Right atrium auricular region (tissue), 2 donors: ENCODE measurements around the gene DLK2. TPM values are rescaled to one million over a fixed set of nuclear protein-coding genes. Genes with fewer than 3 reads are reported as not detected.
"Not testable (repeated sequence)": the region's sequence is repeated elsewhere in the genome, so short reads cannot be mapped to it uniquely, and the experiment has no call there.

Experiments used
- DNase-seq: peaks from one replicate; pipeline ENCODE4 v3.0.0-alpha.2; 2019; ENCODE audit warnings: low spot score
- H3K27ac ChIP-seq, 2 donors: fragments of 200-600 bp; sonication (generic); 1 replicate in 1 of 2; 2 replicates in 1 of 2; pipeline ENCODE4 v1.5.1; 2016 to 2019
- H3K27me3 ChIP-seq, 2 donors: fragments of 200-600 bp; sonication (generic); one replicate each; pipeline versions ENCODE4 v1.5.1 to v1.6.0; 2017 to 2019
- H3K36me3 ChIP-seq: fragments of 200-600 bp; sonication (generic); one replicate; pipeline ENCODE4 v1.5.1; 2016
- H3K4me1 ChIP-seq, 2 donors: fragments of 200-600 bp; sonication (generic); one replicate each; pipeline versions ENCODE4 v1.5.1 to v1.6.0; 2017 to 2019
- H3K4me3 ChIP-seq, 2 donors: fragments of 200-600 bp; sonication (generic); 1 replicate in 1 of 2; 2 replicates in 1 of 2; pipeline ENCODE4 v1.5.1; 2017 to 2019; ENCODE audit warnings: mild to moderate bottlenecking in 1 of 2, moderate library complexity in 1 of 2
- H3K9me3 ChIP-seq, 2 donors: fragments of 200-600 bp; sonication (generic); one replicate each; pipeline ENCODE4 v1.5.1; 2019
- CTCF ChIP-seq, 2 donors: fragments of 200-600 bp; sonication (generic); IDR thresholded peaks; one replicate each; pipeline ENCODE4 v1.5.1; 2019; ENCODE audit warnings: antibody characterized with exemption in 2 of 2
- total RNA-seq, 2 donors: library from RNA; depleted of rRNA; stranded (reverse); fragments of >200 nt; gene quantifications; one replicate each; pipeline ENCODE4 v1.1.0, GENCODE V29; 2016

The DLK2 gene
- total RNA-seq, 2 donors from 2014 or later = 1.3 TPM; not detected in 1

- no peaks in the 10 kb centered on the region for H3K36me3 ChIP-seq
- no peaks in the 10 kb centered on the region for H3K9me3 ChIP-seq
- no peaks in the 10 kb centered on the region for H3K4me1 ChIP-seq
- no peak overlapping the region for H3K4me3 ChIP-seq
- H3K27ac ChIP-seq = no peak overlapping the region
- no peak for TF ChIP-seq CTCF (IDR thresholded peaks at IDR 0.05)
- H3K27me3 ChIP-seq = no peaks in the 10 kb centered on the region
- DNase-seq = no peak
Observed at GRCh38 chr6:43420012-43420709, 35.2 kb downstream of the DLK2 start.

GRCh38 chr6:43416935-43417334, 38.4 kb downstream of the DLK2 start:
- no peak for TF ChIP-seq CTCF (IDR thresholded peaks at IDR 0.05)
- Histone ChIP-seq H3K9me3 (no peaks in the 10 kb centered on the region), H3K36me3 (no peaks in the 10 kb centered on the region)

GRCh38 chr6:43415275-43415674, 40.1 kb downstream of the DLK2 start:
- not testable (repeated sequence) for H3K4me3 ChIP-seq

More at GRCh38 chr6:43416935-43417334, 38.4 kb downstream of the DLK2 start:
- DNase-seq = no peak
- no peaks in the 10 kb centered on the region for H3K4me1 ChIP-seq
- H3K27me3 ChIP-seq = no peaks in the 10 kb centered on the region
- H3K27ac ChIP-seq = no peak overlapping the region
- H3K4me3 ChIP-seq = no peak overlapping the region

GRCh38 chr6:43413002-43413401, 42.3 kb downstream of the DLK2 start:
- no peak for DNase-seq
- Histone ChIP-seq H3K27ac (no peak overlapping the region), H3K36me3 (no peaks in the 10 kb centered on the region), H3K4me3 (no peak overlapping the region), H3K4me1 (no peaks in the 10 kb centered on the region), H3K9me3 (no peaks in the 10 kb centered on the region), H3K27me3 (no peaks in the 10 kb centered on the region)
- TF ChIP-seq CTCF (IDR thresholded peaks at IDR 0.05) = no peak

More at GRCh38 chr6:43415275-43415674, 40.1 kb downstream of the DLK2 start:
- H3K27ac ChIP-seq, H3K27me3 ChIP-seq, H3K9me3 ChIP-seq, H3K4me1 ChIP-seq, DNase-seq, H3K36me3 ChIP-seq: not testable (repeated sequence)

- TF ChIP-seq CTCF (IDR thresholded peaks at IDR 0.05) = no peak
- DNase-seq = no peak
Observed at GRCh38 chr6:43412541-43412940, 42.8 kb downstream of the DLK2 start.

GRCh38 chr6:43410776-43411175, 44.6 kb downstream of the DLK2 start:
- H3K36me3 ChIP-seq = not testable (repeated sequence)

More at GRCh38 chr6:43412541-43412940, 42.8 kb downstream of the DLK2 start:
- Histone ChIP-seq H3K4me3 (no peak overlapping the region), H3K4me1 (no peaks in the 10 kb centered on the region), H3K36me3 (no peaks in the 10 kb centered on the region), H3K27ac (no peak overlapping the region), H3K27me3 (no peaks in the 10 kb centered on the region), H3K9me3 (no peaks in the 10 kb centered on the region)

GRCh38 chr6:43408259-43408658, 47.1 kb downstream of the DLK2 start:
- no peaks in the 10 kb centered on the region for H3K27me3 ChIP-seq
- no peak for DNase-seq

More at GRCh38 chr6:43410776-43411175, 44.6 kb downstream of the DLK2 start:
- H3K4me3 ChIP-seq, H3K9me3 ChIP-seq, H3K4me1 ChIP-seq, H3K27me3 ChIP-seq, H3K27ac ChIP-seq, DNase-seq: not testable (repeated sequence)

More at GRCh38 chr6:43408259-43408658, 47.1 kb downstream of the DLK2 start:
- no peak overlapping the region for H3K27ac ChIP-seq
- no peak for TF ChIP-seq CTCF (IDR thresholded peaks at IDR 0.05)
- no peaks in the 10 kb centered on the region for H3K9me3 ChIP-seq
- H3K4me3 ChIP-seq = no peak overlapping the region
- no peaks in the 10 kb centered on the region for H3K4me1 ChIP-seq
- no peaks in the 10 kb centered on the region for H3K36me3 ChIP-seq
